GM04504 (cell line): ENCODE results near the gene SH3BP2.
"Not testable (repeated sequence)": the region's sequence is repeated elsewhere in the genome, so short reads cannot be mapped to it uniquely, and the experiment has no call there.

ENCODE experiments used
- DNase-seq: peaks from one replicate; pipeline ENCODE4 v3.0.0-alpha.2; 2012; ENCODE audit warnings: low read depth

Gene SH3BP2

DNA sequence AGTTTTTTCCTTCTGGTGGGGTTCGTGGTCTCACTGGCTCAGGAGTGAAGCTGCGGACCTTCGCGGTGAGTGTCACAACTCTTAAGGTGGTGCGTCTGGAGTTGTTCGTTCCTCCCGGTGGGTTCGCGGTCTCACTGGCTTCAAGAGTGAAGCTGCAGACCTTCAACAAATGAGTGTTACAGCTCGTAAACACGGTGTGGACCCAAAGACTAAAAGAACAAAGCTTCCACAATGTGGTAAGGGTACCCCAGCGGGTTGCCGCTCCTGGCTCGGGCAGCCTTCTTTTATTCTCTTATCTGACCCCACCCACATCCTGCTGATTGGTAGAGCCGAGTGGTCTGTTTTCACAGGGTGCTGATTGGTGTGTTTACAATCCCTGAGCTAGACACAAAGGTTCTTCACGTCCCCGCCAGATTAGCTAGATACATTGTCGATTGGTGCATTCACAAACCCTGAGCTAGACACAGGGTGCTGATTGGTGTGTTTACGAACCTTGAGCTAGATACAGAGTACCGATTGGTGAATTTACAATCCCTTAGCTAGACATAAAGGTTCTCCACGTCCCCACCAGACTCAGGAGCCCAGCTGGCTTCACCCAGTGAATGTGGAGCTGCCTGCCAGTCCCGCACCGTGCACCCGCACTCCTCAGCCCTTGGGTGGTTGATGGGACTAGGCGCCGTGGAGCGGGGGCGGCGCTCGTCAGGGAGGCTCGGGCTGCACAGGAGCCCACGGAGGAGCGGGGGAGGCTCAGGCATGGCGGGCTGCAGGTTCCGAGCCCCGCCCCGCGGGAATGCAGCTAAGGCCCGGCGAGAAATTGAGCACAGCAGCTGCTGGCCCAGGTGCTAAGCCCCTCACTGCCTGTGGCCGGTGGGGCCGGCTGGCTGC is 30.2 kb upstream of the SH3BP2 start:
- DNase-seq, result not testable (repeated sequence)

DNA sequence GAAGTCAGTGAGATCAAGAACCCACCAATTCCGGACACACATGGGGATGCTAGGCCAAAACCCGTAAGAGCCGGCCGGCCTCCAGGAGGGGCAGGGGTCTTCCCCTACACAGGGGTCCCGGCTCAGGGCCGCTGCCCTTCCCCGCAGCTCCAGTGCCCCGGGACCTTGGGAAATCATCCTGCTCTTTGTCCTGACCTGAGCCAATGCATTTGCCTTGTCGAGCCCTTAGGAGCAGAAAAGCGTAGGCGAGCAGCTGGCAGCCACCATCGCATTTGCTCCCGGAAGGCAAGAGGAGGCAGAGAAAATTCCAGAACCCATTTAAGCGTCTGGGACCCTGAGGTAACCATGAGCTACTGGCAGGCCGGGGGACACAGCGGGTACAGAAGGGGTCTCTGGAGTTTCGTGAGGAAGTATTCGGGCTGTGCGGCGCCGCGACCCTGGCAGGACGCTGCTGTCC is 29.3 kb upstream of the SH3BP2 start:
- DNase-seq, result no peak

DNA sequence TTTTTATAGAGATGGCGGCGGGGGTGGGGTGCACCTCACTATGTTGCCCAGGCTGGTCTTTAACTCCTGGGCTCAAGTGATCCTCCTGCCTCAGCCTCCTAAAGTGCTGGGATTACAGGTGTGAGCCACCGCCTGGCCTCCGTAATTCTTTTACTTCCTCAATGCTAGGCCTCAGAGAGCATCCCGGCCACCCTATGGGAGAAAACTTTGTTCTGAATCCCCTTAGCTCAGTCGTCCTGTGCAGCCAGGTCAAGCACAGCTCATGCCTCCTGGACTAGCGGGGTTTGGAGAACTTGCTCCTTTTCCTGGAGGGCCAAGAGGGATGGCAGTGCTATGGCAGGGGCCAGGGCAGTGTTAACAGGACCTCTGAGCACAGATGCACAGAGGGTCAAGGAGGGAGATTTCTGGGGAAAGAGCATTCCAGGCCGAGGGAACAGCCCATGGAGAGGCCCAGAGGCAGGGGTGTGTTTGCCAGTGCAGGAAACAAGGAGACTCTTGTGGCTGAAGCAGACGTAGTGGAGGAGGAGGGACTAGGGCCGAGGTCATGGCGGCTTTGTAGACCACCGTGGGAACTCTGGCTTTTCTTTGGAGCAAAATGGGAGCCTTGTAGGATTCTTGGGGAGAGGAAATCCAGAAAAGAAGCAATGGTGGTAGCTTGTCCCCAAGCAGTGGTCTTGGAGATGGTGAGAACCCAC is 26.9 kb upstream of the SH3BP2 start:
- no peak for DNase-seq

DNA sequence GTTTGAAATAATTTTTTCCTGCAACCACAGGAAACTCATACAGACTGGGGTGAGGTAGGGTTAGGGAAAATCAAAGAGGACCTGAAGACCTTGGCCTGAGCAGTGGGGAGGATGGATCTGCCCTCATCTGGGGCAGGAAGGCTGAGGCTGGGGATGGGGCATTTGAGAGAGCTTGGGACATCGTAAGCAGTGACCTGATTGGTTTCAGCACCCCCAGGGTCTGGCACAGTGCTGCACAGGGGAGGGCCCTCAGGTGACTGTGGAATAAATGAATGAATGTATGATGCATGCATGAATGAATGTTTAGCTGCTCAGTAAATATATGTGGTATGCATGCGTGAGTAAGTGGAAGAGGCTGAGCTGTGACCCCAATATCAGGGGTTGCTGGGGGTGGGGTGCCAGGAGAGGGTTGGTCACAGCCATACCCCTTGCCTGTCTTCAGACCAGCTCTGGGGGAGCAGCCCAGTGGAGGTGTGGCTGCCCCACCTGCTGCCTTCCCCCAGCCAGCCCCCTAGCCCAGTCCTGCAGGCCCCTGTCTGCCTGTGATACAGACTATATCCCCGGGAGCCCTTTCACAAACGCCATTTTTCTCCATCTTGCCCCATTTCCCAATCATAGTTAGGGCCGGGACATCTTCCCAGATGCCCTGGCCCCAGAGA is 25.7 kb upstream of the SH3BP2 start:
- no peak for DNase-seq

DNA sequence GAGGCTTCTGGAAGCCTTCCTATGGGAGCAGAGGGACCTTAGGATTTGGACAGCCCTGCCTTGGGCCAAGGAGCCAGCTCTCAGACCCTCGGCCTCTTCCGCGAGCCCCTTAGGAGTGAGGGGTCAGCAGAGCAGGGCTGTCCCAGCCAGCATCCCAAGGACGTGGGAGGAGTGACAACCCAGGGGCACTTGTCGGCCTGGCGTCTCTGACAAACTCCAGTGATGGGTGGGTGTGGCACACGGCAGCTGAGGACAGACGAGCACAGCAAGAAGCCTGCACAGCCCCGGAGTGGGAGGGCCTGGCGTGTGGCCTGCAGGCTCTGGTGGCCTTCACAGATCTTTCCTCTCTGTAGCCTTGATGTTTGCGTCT is 25.2 kb upstream of the SH3BP2 start:
- DNase-seq, result no peak

DNA sequence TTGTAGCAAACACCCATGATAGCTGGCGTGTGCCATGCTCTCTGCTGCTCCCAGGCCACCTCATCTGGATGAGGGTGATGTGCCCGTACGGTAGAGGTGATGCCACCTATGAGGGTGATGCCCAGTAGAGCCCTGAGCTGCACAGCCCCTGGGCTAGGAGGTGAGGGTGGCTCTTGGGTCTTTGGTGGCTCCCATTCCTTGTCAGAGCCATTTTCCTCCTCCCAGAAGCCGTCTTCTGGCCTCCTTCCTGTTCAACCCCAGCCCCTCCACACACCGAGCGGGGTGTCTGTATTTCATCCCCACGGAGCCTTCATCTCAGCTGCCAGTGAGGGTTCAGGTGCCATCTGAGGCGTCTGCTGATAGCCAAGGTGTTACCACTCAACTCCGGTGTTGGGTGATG is 24.8 kb upstream of the SH3BP2 start:
- no peak for DNase-seq

DNA sequence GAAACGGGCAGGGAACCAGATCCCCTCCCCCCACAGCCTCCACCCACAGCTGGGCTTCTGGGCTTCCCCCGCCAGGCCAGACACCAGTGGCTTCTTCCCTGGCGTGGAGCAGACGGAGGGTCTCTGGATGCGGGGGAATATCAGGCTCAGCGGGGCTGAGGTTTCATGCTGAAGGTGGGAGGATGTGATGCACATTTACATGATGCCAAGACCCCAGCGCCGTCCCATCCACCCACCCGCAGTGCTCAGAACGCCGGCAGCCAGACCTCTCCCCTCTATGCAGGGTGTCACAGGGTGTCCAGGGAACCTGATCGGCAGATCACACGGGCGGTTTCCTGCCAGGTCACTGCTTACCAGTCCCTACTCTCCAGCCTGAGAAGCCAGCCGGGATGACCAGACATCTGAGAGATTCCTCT is 24.0 kb upstream of the SH3BP2 start:
- DNase-seq, result no peak

DNA sequence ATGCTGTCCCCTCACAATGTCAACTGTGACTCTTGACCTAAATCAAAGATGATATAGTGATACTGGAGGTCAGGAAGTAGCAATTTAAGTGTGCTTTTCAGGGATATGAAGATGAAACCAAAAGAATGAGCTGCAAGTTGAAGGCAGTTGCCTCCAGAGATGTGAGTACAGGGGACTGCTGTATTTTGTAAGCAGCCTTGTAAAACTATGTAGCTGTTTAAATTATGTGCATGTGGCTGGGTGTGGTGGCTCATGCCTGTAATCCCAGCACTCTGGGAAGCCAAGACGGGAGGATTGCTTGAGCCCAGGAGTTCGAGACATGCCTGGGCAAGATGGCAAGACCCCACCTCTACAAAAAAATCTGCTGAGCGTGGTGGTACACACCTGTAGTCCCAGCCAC is 21.6 kb upstream of the SH3BP2 start:
- DNase-seq, result no peak

DNA sequence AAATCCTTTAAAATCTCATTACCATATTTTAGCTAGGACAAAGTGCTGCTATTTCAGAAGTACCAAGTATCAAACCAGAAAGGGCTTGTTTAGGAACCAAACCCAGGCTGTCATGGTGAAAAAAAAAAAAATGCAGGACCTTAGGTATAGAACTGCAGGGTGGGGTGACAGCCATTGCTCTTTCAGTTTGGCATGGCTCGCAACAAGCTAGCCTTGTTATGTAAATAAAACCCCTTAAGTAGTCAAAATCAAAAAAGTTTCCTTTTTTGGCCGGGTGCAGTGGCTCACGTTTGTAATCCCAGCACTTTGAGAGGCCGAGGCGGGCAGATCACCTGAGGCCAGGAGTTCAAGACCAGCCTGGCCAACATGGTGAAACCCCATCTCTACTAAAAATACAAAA is 12.2 kb upstream of the SH3BP2 start:
- not testable (repeated sequence) for DNase-seq

DNA sequence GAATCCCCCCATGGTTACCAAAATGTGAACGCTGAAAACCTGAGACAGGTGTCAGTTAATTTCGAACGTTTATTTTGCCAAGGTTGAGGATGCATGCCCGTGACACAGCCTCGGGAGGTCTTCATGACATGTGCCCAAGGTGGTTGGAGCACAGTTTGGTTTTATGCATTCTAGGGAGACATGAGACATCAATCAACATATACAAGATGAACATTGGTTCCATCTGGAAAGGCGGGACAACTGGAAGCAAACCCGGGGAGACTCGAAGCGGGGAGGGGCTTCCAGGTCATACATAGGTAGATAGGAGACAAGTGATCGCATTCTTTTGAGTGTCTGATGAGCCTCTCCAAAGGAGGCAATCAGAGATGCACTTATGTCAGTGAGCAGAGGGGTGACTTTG is 11.0 kb upstream of the SH3BP2 start:
- DNase-seq, result no peak

DNA sequence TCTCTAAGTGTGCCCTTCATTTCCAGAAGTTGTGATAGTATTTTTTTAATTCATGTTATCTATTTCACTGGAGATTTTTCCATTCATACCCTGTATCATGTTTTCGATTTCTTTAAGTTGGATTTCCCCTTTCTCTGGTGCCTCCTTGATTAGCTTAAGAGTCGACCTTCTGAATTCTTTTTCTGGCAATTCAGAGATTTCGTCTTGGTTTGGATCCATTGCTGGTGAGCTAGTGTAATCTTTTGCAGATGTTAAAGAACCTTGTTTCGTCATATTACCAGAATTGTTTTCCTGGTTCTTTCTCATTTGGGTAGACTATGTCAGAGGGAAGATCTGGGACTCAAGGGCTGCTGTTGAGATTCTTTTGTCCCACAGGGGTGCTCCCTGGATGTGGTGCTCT is 9.1 kb upstream of the SH3BP2 start:
- DNase-seq, result no peak

DNA sequence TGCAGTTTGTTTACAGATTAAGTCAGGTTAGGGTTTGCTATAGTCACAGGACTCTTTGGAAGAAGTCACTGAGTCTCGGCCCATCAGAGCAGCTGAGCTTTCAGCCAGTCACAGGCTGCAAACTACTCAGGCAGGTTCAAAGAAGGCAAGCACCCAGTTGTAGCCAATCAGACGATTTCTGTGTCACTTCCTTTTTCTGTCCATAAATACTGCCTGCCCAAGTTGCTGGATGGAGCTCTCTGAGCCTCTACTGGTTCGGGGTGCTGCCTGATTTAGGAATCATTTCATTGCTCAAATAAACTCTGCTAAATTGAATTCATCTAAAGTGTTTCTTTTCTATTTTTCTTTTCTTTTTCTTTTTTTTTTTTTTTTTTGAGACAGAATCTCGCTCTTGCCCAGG is 7.3 kb upstream of the SH3BP2 start:
- DNase-seq, result no peak

DNA sequence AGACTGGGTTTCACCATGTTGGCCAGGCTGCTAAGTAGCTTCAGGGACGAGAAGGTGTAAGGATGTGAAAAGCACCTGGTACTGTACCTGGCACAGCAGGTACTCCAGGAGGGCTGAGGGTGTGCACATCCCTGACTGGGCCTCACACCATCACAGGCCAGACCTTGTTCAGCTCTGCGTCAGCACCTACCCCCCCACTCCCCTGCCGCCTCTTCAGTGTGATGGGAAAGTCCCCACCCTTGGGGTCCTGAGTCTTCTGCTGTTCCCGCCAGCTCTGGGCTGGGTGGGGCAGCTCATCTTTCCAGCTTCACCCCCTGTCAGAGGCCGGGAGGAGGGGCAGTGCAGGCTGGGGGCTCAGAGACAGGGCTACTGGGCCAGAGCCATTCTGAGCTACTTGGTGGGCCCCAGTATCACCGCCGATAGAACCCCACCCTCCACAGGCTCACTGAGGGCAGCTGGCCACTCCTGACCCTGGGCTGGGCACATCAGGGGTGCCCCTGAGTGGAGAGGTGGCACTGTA is 6.7 kb upstream of the SH3BP2 start:
- no peak for DNase-seq

DNA sequence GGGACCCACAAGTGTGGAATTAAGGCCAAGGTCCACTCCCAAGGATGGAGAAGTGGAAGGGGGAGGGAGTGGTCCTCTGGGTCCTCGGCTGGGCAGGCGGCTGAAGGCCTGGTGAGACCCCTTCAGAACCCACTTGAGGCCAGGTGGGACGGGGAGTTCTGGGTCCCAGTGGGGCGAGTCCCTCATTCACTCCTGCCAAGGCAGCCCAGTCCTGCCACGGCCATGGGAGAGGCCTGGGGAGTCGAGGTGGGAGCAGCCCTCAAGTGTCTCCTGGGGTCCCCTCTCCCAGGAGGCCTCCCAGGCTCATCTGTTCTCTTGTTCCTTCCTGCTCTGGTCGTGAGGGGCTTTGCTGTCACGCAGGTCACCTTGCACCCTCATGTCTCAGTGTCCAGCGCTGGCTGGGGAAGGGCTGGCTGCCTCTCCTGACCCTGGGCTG is 6.1 kb upstream of the SH3BP2 start:
- DNase-seq, result no peak

DNA sequence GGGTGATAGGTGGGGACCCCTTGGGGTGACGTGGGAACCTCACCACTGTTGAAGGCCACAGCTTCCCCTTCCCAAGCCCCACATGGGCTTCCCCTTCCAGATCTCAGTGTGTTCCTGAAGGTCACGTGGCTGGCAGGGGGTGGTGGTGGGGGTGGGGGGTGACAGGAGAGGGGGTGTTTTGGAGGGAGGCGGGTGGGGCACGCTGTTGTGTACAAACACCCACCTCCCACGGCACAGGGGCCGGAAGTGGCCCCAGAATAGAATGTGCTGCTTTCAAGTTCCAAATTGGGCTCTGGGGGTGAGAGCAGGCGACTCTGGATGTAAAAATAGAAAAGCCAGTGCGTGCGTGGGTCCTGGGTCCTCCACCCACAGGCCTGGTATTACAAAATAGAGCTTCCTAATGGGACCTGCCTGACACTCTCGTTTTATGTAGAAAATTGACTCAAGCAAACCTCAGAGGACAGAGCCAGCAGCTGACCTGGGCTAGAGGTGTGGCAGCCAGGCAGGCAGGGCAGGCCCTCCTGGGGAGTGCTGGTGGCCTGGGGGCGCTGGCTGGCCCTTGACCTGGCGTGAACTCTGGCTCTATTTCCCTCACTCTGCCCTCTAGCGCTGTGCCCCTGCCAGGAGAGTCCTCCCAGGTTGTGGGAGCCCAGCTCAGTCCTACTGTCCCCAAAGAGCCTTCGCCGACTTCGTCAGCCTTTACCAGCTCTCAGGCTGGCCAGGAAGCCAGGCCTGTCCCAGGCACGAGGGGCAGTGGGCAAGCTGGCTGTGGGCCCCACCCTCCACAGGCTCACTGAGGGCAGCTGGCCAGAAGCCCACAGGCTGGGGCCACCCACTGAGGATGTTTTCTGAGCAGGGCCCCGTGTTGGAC is 5.4 kb upstream of the SH3BP2 start:
- no peak for DNase-seq

DNA sequence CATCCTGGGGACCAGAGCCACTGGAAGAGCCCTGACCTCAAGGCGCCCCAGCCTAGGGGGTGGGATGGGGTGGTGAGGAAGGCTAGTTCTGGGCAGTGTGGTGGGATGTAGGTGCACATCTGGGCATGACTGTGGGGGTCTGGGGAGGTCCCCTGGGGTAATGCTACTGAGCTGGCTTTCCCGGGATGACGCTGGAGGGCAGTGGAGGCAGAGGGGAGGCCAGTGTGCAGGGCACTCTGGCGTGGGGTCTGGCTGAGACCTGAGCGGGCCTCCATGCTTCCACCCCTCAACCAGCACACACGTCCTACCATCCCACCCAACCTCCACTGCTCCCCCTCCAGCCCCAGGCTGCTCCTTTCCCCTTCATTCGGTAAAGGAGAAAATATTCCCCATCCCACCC is 4.8 kb upstream of the SH3BP2 start:
- no peak for DNase-seq

DNA sequence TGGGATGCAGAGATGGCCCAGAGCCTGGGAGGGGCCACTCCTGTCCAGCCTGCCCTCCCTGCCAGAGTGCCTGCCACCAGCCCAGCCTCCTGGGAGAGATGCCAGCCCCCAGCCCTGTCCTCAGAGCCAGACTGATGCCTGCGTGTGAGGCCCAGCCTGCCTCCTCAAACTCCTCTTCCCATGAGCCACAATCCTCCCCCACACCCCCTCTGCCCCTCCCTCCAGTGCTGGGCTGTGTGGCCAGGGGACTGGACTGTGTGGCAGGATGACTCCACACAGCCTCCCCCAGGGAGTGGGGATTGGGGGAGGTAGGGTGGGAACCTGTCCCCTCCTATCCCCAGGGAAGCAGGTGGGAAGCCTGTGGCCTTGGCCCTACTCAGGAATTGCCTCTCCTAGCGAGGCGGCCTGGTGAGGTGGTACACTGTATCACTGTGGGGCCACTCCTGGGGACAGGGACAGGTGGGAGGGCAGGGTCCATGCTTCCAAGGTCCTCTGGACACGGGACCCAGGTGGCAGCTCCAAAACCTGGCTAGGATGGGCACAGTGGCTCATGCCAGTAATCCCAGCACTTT is 4.3 kb upstream of the SH3BP2 start:
- no peak for DNase-seq

DNA sequence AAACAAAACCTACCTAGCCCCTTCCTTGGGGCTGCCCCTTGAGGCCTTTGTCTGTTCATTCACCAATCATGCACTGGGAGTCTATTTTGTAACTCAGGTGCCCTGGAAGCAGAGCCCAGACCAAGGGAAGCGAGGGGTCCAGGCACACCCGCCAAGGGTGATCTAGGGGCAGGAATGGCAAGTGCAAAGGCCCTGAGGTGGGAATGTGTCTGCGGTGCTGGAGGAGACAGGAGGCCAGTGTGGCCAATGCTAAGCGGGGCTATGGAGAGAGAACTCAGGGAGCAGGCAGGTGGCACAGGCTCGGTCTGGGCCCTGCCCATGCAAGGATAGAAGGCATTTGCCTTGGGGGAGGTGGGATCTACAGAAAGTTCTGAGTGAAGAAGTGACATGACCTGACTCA is 3.5 kb upstream of the SH3BP2 start:
- DNase-seq, result no peak

DNA sequence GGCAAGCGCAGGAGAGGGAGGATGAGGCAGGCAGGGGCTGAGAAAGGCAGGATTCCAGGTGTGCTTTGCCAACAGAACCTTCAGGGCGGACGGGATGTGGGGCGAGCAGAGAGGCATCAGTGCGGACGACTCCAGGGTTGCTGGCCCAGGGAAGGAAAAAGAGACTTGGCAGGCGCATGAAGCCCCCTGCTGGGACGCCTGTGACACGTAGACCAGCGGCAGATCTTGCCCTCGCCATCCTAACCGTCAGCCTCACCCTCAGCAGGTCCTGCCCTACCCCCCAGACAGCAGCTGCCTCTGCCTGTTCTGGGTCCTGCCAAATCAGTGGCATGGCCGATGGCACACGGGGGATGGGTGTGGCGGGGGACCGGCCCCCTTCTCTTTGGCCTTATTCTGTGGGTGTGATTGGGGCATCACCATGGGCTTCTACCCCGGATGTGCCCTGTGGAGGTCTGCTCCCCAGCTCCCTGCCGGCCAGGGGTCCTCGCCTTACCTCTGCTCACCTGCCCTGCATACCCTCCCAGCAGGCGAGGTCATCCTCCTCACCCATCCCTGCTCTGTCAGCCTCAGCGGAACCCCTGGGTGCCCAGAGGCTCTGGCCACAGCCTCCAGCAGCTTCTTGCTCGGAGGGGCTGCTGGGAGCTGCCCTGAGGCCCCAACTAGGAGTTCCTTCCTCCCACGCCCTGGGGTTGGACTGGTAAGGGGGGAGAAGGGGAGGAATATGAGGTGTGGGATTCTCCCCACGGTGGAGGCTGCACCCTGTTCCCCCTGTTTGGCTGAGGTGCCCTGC is 2.9 kb upstream of the SH3BP2 start:
- no peak for DNase-seq
